ENCODE data around the gene TMPRSS7. TPM values are rescaled to one million over a fixed set of nuclear protein-coding genes. Genes with fewer than 3 reads are reported as not detected.

TMPRSS7 gene
- total and polyA plus RNA-seq, 2 of the 8 experiments (the other 6 are each of a cell fraction or from before 2014, with no cell fraction given) = not detected

- no peak overlapping the region for H3K4ac ChIP-seq (replicated peaks; ENCODE audit: insufficient read length, low read depth, low read length)
- H3K9ac ChIP-seq (replicated peaks in 1 of 4; ENCODE audit: extremely low read depth in 1 of 4, low read depth in 3 of 4, low read length in 3 of 4) = no peak overlapping the region
- ChIA-PET CTCF (ENCODE audit: partially characterized antibody) (interaction anchor here (1.0 to 1.9 kb wide), 4 partner anchors 10 to 172 kb away, joined by 3 to 11 read pairs (median 5); partner anchors contain the start of gene SLC9C1), POLR2A (ENCODE audit: partially characterized antibody) (interaction anchor here (1.1 kb wide), 1 partner anchor 12 kb away, joined by 3 read pairs; no protein-coding TSS in a partner anchor)
- no peaks in the 10 kb centered on the region for H4K20me1 ChIP-seq (replicated peaks in 1 of 2; ENCODE audit: control insufficient read depth in 1 of 2, insufficient read depth in 2 of 2, low read length in 2 of 2)
- no peak overlapping the region for H3K4me3 ChIP-seq (ENCODE audit: extremely low read depth in 1 of 4, insufficient read depth in 2 of 4, low read depth in 3 of 4, low read length in 4 of 4)
- no peak overlapping the region for H2BK120ac ChIP-seq (replicated peaks; ENCODE audit: low read depth, low read length)
- H3K79me2 ChIP-seq (ENCODE audit: control insufficient read depth in 1 of 2, insufficient read depth in 2 of 2, low read length in 2 of 2) = no peaks in the 10 kb centered on the region
- FAIRE-seq (no peak), DNase-seq (ENCODE audit: low read depth in 1 of 2, low spot score in 2 of 2) (no peak)
- H3K27me3 ChIP-seq (replicated peaks in 1 of 4; ENCODE audit: control insufficient read depth in 3 of 4, extremely low read depth in 1 of 4, insufficient read depth in 3 of 4, low read length in 3 of 4) = no peaks in the 10 kb centered on the region
- no peak overlapping the region for H4K8ac ChIP-seq (ENCODE audit: extremely low read depth, insufficient read depth, low read length)
- H3K23ac ChIP-seq (ENCODE audit: insufficient read length) = no peak overlapping the region
- no peak overlapping the region for H2AK5ac ChIP-seq (ENCODE audit: low read depth, low read length)
- H2BK12ac ChIP-seq (ENCODE audit: low read depth, low read length) = no peak overlapping the region
- no peak overlapping the region for H2AFZ ChIP-seq (ENCODE audit: low read length)
- TF ChIP-seq NRF1 (IDR thresholded peaks at IDR 0.05; ENCODE audit: low read depth, low read length) = no peak
- H3K56ac ChIP-seq (replicated peaks; ENCODE audit: insufficient read length, low read depth, low read length) = no peak overlapping the region
- H2BK15ac ChIP-seq (ENCODE audit: low read length) = no peak overlapping the region
- H3K79me1 ChIP-seq (ENCODE audit: low read depth, low read length) = no peaks in the 10 kb centered on the region
- H2BK5ac ChIP-seq (ENCODE audit: low read depth, low read length) = no peak overlapping the region
- no peak overlapping the region for H4K91ac ChIP-seq (replicated peaks; ENCODE audit: insufficient read length, low read length)
- H3K27ac ChIP-seq (ENCODE audit: low read depth, low read length) = no peak overlapping the region
- no peak overlapping the region for H2BK20ac ChIP-seq (ENCODE audit: low read length)
- no peaks in the 10 kb centered on the region for H3K23me2 ChIP-seq (ENCODE audit: low read depth, low read length)
- WGBS, 2 experiments (ENCODE audit: extremely low coverage in 1 of 2, insufficient coverage in 1 of 2, insufficient read length in 1 of 2, insufficient replicate concordance in 2 of 2, low coverage in 1 of 2, low lambda C conversion rate in 2 of 2, missing lambda C conversion rate in 1 of 2) = 90% methylated on average over 2 of the region's 2 CpGs; no CpG with 5 or more reads in 1 of the 2 experiments
- no peaks in the 10 kb centered on the region for H3K9me3 ChIP-seq (ENCODE audit: insufficient read depth in 2 of 2, low read depth in 1 of 2, low read length in 1 of 2)
- H3K14ac ChIP-seq (ENCODE audit: insufficient read length) = no peak overlapping the region
- no peak overlapping the region for H3K4me2 ChIP-seq (ENCODE audit: insufficient read depth in 1 of 2, low read depth in 2 of 2, low read length in 2 of 2)
- peaks cover 0 to 3% (median under 1%) of the 10 kb centered on the region in 4 experiments; a peak in 4 of 8 replicates for H3K36me3 ChIP-seq (ENCODE audit: control insufficient read depth in 2 of 4, insufficient read depth in 4 of 4, low read length in 3 of 4)
- H3K4me1 ChIP-seq (replicated peaks in 1 of 4; ENCODE audit: control insufficient read depth in 3 of 4, insufficient read depth in 4 of 4, low read length in 3 of 4) = peaks cover 0 to 17% (median 8%) of the 10 kb centered on the region in 4 experiments; a peak in 5 of 7 replicates
- H3K18ac ChIP-seq (ENCODE audit: extremely low read depth, low read length) = no peak overlapping the region
- H4K5ac ChIP-seq (ENCODE audit: insufficient read length, low read depth, low read length) = no peak overlapping the region
Measured at GRCh38 chr3:112121577-112122547, 87.3 kb downstream of the TMPRSS7 start.
